Measurements from ENCODE around the gene SPINT2. TPM values are rescaled to one million over a fixed set of nuclear protein-coding genes. Genes with fewer than 3 reads are reported as not detected.
"Not testable (repeated sequence)": the region's sequence is repeated elsewhere in the genome, so short reads cannot be mapped to it uniquely, and the experiment has no call there.

The SPINT2 gene
- total RNA-seq, 1 experiment from 2014 or later: 0.21 TPM

DNA sequence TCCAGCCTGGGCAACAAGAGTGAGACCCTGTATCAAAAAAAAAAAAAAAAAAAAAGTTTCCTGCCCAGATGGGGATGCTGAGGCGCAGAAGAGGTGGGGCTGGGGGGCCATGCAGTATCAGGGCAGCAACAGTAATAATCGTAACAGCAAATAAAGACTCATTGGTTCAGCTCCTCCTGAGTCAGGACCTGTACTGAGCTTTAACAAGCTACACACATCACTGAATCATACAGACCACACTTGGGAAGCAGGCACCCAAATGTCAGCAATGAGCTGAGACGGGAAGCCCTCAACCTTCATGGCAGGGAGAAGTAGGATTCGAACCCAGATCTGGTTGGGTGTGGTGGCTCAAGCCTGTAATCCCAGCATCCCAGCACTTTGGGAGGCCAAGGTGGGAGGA, 29.8 kb upstream of the SPINT2 start:
- DNase-seq (ENCODE audit: low read depth): no peak

DNA sequence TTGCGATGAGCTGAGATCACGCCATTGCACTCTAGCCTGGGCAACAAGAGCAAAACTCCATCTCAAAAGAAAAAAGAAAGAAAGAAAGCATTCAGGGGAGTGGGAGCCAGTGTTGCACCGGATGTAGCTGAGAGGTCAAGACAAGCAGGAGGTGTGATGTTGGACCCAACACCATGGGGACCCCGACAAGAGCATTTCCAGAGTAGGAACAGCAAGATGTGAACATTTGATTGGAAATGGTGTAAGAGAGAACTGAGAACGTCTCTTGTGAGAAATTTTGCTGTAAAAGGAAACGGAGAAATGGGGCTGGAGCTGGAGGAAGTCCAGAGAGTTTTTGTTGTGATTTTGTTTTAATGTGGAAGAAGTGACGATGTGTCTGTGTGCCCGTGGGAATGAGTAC, 24.6 kb upstream of the SPINT2 start:
- no peak for DNase-seq (ENCODE audit: low read depth)

DNA sequence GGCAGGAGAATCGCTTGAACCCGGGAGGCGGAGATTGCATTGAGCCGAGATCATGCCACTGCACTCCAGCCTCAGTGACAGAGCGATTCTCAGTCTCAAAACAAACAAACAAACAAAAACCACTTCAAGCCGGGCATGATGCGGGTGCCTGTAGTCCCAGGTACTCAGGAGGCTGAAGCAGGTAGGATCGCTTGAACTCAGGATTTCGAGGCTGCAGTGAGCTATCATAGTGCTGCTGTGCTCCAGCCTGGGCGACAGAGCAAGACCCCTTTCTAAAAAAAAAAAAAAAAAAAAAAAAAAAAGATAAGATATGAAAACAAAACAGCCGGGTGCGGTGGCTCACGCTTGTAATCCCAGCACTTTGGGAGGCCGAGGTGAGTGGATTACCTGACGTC, 21.1 kb upstream of the SPINT2 start:
- DNase-seq (ENCODE audit: low read depth): no peak

DNA sequence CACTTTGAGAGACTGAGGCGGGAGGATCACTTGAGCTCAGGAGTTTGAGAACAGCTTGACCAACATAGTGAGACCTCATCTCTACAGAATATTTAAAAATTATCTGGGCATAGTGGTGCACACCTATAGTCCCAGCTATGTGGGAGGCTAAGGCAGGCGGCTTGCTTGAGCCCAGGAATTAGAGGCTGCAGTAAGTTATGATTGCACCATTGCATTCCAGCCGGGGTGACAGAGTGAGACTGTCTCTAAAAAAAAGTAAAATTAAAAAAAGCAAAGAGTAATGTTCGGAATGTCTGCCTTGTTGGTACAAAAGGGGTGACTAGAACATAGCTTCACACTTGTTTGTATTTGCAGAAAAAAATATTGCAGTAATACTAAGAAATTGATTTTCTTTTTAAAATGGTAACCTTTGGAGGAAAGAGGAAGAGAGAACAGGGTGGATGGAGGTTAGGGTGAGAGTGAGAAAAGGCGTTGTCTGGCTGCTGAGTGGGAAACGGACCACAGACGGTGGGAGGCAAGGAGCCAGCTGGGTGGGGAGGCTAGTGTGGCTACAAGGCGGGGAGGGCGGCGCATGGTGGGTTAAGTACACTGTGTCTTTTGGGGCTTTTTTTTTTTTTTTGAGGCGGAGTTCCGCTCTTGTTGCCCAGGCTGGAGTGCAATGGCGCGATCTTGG, 18.4 kb upstream of the SPINT2 start:
- no peak for DNase-seq (ENCODE audit: low read depth)

DNA sequence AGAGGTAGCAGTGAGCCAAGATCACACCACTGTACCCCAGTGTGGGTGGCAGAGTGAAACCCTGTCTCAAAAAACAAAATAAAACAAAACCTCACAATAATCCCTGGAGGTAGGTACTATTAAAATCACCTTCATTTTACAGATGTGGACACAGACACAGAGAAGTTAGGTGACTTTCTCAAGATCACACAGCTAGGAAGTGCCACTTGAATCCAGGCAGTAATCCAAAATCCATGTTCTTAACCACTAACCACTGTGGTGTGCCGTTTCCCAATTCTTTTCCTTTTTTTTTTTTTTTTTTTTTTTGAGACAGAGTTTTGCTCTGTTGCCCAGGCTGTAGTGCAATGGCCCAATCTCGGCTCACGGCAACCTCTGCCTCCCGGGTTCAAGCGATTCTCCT, 17.2 kb upstream of the SPINT2 start:
- no peak for DNase-seq (ENCODE audit: low read depth)

DNA sequence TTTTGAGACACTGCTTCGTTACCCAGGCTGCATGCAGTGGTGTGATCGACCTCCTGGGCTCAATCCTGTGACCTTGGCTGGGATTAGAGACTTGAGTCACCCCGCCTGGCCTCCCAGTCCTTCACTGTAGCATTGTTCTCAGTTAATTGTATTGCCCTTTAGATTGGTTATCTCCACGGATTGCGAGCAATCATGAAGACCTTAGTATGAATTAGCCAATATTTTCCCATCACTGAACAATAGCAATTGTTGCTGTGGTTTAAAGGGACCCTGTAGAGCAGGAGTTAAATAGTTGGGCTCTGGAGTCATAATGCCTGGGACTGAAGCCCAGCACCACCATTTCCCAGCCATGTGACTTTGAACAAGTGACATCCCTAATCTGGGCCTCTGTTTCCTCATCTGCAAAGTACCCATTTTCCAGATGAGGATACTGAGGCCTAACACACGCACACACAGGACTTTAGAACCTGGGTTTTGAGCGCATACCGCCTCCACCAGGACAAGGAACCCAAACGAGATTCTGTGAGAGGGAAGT, 16.6 kb upstream of the SPINT2 start:
- no peak for DNase-seq (ENCODE audit: low read depth)

DNA sequence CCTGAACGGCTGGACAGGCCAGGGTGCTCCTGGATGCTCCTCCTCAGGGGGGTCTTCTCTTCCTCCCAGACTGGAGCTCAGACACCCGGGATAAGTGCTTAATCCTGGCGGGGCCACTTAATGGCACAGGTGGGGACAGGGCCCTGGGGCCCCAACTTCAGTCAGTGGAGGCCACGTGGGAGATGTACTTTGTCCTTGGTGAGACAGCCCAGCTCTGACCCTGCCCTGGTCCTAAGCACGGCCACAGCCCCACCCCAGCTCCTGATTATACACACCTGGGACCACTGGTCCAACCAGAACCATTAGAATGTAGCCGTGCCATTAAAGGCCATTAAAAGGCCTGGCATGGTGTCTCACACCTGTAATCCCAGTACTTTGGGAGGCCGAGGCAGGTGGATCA, 16.0 kb upstream of the SPINT2 start:
- no peak for DNase-seq (ENCODE audit: low read depth)

DNA sequence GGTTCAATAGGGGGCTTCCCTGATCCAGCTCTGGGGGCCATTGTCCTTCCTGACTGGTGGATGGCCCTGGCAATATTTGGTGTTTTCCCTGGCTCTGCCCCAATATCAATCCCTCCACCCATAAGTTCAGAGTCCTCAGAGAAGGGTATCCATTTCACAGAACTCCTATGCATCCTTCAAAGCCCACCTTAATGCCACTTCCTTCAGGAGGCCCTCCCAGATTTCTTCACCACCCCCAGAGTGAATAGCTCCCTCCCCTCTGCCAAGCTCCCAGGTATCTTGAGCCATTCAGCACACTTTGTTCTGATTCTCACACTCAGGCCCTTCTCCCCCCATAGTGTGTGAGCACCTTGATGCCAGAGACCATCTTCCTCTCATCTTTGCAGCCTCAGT, 13.9 kb upstream of the SPINT2 start:
- DNase-seq (ENCODE audit: low read depth): no peak

DNA sequence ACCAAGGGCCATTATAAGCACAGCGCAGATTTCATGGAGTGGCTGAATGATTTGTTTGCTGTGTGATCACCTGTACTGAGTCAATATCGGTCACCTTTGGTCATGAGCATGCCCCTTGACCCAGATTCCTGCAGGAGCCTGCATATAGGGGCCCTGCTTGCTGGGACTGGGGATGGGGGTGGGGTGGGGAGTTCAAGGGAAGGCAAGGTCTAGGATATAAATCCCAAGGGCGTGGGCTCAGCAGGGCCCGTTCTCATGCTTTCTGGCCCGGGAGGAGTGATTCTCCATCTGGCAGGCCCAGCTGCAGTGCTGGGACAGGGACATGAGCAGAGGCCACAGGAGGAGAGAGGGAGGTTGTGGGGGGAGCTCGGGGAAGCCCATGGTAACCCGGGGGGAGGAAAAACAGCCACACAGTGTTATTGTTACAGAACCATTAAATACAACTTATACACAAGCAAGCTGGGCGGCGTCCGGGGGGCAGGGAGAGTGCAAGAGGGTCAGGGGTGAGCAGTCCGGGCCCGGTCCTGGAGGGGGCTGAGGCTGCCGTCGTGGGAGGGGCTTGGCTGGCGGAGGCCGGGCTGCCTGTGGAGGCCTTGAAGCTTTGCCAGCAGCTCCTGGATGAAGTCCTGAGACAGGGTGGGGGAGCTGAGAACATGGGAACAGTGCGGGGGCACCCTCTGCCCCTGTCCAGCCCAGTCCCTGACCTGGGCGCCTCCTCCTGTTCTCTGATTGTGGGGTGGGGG, 13.4 kb upstream of the SPINT2 start:
- no peak for DNase-seq (ENCODE audit: low read depth)

DNA sequence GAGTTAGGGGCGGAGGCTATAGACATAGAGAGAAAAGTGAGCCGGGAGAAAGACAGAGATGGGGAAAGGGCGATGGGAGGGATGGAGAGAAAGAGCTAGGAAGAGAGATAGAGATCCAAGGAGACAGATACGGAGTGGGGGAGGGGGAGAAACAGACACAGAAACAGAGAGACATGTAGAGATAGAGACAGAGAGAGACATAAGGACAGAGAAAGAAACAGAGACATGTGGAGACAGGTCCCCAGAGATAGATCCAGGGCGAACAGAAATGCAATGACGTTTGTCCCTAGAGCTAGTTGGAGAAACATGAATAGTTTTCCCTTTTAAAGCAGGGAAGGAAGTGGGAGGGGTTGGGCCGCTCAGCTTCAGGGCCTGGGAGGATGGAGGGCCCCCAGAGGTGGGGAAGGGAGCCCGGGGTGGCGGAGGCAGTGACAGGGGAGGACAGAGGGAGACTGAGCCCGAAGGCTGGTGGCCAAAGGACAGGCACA, 12.8 kb upstream of the SPINT2 start:
- DNase-seq (ENCODE audit: low read depth): no peak

DNA sequence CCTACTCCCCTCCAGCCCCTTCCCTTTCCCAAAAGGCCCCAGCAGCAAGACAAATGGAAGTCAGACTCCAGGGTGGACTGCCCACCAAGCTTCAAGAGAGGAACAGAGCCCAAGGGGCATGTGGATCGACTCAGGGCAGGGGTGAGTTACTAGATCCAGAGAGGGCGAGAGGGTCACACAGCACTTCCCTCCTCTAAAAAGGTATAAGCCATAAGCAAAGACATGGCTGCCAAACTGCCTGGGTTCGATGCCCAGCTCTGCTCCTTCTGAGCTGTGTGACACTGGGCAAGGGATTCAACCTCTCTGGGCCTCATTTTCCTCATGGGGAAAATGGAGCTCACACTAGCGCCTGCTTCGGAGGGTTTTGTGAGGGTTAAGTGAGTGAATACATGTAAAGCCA, 12.0 kb upstream of the SPINT2 start:
- DNase-seq (ENCODE audit: low read depth): no peak

DNA sequence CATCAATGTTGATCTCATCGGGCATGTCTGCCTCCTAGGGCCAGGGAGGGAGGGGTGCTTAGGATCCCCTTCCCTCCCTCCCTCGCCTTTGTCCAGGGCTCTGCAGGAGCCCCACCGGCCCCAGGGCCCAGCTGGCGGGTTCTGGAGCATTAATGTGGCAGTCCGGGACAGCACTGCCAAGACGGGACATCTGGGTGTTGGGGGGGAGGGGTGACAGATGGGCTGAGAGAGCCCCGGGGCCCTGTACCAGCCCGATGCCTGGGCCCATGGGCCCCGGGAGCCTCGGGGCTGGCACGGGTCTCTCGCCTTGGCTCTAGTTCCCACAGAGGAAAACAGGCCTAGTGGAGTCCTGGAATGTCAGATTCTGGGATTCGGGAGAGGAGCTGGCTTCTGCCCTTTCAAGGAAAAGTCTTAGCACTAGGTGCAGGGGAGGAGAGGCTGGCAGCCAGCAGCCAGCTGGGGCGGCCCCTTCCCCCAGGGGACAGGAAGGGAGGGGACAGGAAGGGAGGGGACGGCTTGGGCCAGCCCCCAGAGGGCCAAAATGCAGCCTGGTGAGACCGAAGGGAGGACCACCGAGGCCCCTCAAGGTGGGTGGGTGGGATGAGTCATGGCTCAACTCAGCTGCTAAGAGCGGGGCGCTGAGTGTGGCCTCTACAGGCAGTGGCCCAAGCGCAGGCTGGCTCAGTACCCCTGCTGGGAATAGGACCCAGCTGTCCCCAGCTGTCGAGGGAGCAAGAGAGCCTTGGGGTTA, 11.3 kb upstream of the SPINT2 start:
- no peak for DNase-seq (ENCODE audit: low read depth)

DNA sequence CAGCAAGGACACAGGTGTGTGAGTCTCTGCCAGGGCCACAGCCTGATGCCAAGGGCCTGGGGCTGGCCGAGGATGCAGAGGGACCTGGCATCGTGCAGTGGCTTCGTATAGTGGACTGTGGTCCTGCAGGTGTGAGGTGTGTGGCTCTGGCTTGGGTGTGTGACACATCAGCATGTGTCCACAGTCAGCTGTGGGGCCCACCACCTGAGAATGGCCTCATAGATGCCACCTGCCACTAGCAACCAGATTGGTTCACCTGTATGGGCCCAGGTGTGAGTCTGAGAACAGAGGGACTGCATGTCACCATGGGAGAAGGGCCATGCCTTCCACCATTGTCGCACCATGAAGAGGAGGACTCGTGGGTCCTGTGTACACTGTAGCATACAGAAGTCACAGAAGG, 10.6 kb upstream of the SPINT2 start:
- DNase-seq (ENCODE audit: low read depth): no peak

DNA sequence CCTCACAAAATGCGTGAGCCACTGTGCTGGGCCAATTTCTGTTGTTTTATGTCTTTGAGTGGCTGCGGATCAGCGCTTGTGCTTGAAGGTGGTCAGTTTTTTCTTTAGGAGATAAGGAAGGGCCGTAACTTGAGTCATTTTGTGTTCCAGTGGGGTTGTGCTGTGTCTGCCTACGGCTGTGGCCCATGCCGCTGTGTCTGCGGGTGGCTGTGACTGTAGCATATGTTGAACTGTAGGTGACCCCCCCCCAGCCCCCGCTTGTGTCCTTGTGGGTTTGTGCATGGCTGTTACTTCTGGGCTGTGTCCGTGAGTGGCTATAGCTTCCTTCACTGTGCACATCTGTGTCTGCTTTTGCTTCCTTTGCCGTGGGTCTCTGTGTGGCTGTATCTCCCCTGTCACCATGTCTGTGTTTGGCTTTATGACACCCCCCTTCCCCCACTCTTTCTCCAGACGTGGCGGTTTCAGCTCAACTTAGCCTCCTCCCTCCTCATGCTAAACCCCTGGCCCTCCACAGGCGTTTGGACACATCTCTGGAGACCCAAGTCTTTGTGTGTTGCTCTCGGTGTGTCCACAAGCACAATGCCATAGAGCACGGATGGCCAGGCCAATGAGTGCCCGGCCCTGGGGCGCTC, 8.9 kb upstream of the SPINT2 start:
- no peak for DNase-seq (ENCODE audit: low read depth)

DNA sequence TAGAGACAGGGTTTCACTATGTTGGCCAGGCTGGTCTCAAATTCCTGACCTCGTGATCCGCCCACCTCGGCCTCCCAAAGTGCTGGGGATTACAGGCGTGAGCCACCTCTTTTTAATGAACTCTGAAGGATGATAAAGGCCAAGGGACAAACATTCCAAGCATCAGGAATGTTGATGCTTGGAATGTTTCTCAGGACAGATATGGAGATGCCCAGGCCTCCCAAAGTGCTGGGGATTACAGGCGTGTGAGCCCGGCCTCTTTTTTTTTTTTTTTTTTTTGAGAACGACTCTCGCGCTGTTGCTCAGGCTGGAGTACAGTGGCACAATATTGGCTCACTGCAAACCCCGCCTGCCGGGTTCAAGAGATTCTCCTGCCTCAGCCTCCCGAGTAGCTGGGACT, 2.4 kb upstream of the SPINT2 start:
- not testable (repeated sequence) for DNase-seq (ENCODE audit: low read depth)

DNA sequence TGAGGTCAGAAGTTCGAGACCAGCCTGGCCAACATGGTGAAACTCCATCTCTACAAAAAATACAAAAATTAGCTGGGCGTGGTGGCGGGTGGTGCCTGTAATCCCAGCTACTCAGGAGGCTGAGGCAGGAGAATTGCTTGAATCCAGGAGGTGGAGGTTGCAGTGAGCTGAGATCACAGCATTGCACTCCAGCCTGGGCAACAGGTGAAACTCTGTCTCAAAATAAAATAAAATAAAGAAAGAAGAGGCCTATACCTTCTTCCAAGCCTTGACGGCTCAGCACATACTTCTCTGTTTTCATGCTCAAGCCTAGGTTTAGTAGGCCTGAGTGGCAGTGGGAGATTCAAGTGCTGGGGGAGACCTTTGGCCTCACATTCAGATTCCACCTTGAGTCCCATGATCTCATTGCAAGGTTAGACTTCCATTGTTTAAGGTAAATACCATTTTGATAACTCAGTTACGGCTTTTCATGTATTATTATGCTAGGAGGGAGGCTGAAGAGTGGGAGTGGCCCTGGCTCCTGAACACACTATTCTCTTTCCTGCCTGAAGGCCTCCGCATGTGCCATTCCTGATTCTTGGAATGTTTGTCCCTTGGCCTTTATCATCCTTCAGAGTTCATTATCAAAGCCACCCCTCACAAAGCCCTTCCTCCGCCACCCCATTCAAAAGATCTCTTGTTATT, 1.6 kb upstream of the SPINT2 start:
- no peak for DNase-seq (ENCODE audit: low read depth)

DNA sequence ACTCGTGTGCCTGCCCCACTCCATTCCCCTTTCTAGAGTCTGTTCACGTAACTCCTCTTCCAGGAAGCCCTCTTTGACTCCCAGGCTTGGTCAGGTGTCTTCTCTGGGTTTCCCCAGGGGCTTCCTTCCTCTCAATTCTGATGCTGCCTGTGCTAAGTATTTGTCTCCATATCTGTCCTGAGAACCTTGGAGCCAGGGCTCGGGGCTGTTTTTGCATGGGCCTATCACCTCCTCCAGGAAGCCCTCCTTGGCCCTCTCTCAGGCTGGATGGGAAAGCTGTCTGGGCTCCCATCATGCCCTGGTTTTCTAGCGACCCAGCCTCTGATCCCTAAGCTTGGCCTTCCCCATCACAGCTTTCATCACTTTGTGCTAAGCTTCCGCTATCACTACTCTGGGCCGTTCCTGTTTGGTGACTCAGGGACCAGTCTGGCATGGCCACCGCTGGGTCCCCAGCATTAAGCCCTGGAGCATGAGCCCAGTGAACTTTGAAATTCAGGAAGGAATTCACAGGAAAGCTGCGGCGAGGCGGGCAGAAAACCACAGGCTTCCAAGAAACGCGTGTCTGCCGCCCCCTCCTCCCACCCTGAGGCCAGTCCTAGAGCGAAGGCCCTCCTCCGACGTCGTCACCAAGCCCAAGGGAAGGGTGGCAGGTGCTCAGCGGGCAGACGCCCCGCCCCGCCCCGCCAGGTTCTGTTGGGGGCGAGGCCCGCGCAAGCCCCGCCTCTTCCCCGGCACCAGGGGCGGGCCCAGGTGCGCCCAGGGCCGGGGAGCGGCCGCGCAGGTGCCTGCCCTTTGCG, 486 bp upstream of the SPINT2 start:
- no peak for DNase-seq (ENCODE audit: low read depth)

DNA sequence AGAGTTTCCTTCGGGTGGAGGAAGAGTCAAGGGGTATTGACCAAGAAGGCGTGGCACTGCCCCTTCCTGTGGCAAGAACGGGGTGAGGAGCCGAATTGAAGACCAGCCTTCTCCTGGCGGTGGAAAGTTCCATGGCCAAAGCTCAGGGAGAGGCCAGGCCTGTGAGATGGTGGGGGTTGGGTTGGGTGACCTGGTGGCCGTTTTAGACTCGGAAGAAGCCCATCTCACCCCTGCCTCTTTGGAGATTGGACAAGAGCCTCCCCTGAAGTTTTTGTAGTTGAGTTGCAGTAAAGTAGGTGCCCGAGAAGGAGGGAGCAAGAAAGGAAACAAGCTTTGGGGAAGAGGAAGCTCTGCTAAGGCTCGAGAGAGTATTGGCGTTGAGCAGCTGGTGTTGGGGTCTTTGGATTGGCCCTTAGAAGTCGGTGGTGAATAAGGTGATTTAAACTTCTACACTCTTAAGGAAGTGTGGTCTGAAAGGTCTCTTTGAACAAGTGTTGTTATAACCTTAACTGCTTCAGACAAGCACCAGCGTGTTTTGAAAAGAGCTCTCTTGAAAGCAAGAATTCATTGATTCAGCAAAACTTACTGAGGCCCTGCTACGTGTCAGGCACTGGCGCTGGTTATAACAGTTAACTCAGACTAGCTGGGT, 964 bp downstream of the SPINT2 start:
- no peak for DNase-seq (ENCODE audit: low read depth)

DNA sequence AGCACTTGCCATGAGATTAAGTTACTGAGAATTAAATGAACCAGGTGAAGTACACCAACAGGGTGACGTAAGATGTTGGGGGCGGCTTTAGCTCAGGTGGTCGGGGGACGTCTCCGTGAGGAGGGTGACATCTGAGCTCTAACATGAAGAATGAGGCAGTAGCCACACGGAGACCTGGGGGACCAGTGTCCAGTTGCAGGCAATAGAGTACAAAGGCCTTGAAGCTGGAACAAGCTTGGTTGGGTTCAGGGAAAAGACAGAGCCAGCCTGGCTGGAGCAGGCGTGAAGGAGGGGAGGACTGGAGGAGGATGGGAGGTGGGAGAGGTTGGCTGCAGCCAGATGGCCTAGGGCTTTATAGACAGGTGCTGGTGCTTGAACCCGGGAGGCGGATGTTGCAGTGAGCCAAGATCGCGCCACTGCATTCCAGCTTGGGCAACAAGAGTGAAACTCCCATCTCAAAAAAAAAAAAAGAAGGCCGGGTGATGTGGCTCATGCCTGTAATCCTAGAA, 1.6 kb downstream of the SPINT2 start:
- no peak for DNase-seq (ENCODE audit: low read depth)
